ENCODE results near the gene SOAT2.

SOAT2 gene

DNA sequence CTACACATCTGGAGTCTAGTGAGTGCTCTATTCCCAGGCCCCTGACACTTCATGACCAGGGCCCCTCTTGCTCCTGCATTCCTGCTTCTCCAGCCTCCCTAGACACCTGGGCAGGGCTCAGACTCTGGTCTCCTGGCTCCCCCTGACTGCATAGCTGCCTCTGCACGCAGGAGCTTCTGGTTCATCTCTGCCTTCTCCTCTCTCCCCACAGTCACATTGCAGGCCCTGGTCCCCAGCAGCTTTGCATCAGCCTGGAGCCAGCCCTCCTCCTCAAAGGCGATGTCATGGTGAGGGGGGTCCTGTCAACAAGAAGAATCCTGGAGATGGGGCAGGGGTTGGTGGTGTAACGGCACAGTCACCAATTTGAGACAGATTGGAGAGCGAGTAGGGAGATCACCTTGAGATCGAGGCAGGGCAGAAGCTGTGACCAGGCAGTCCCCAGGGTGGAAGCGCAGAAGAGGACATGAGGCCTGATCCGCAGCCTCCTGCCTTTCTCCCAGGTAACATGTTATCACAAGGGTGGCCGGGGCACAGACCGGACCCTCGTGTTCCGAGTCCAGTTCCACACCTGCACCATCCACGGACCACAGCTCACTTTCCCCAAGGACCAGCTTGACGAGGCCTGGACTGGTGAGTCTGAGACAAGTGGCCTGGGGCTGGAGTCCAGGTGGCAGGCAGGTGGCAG lies 45.3 kb upstream of the SOAT2 start:
- TF ChIP-seq, protein P1, sequence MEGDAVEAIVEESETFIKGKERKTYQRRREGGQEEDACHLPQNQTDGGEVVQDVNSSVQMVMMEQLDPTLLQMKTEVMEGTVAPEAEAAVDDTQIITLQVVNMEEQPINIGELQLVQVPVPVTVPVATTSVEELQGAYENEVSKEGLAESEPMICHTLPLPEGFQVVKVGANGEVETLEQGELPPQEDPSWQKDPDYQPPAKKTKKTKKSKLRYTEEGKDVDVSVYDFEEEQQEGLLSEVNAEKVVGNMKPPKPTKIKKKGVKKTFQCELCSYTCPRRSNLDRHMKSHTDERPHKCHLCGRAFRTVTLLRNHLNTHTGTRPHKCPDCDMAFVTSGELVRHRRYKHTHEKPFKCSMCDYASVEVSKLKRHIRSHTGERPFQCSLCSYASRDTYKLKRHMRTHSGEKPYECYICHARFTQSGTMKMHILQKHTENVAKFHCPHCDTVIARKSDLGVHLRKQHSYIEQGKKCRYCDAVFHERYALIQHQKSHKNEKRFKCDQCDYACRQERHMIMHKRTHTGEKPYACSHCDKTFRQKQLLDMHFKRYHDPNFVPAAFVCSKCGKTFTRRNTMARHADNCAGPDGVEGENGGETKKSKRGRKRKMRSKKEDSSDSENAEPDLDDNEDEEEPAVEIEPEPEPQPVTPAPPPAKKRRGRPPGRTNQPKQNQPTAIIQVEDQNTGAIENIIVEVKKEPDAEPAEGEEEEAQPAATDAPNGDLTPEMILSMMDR (IDR thresholded peaks at IDR 0.05; ENCODE audit: insufficient read depth, low read depth, low read length, missing control alignments), result no peak
- no peak overlapping the region for H3K4me3 ChIP-seq (ENCODE audit: low read length)
- DNase-seq (ENCODE audit: low read depth), result no peak

DNA sequence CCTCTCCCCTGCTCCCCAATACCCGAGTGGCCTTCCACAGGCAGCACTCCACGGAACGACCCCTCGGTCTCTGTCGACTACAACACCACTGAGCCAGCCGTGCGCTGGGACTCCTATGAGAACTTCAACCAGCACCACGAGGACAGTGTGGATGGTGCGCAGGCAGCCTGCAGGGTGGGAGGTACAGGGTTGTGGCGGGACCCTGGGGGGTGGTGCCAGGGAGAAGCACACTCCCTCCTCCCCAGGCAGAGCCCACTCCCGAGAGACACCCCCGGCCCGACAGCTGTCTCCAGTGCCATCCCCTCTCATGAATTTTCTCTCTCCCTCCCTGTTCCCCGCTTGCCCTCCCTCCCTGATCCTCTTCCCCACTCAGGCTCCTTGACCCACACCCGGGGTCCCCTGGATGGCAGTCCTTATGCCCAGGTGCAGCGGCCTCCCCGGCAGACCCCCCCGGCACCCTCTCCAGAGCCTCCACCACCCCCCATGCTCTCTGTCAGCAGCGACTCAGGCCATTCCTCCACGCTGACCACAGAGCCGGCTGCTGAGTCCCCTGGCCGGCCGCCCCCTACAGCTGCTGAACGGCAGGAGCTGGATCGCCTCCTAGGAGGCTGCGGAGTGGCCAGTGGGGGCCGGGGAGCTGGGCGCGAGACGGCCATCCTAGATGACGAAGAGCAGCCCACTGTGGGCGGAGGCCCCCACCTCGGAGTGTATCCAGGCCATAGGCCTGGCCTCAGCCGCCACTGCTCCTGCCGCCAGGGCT lies 44.4 kb upstream of the SOAT2 start:
- no peak for DNase-seq (ENCODE audit: low read depth)
- no peak overlapping the region for H3K4me3 ChIP-seq (ENCODE audit: low read length)
- TF ChIP-seq, protein P1 (IDR thresholded peaks at IDR 0.05; ENCODE audit: insufficient read depth, low read depth, low read length, missing control alignments), result no peak

DNA sequence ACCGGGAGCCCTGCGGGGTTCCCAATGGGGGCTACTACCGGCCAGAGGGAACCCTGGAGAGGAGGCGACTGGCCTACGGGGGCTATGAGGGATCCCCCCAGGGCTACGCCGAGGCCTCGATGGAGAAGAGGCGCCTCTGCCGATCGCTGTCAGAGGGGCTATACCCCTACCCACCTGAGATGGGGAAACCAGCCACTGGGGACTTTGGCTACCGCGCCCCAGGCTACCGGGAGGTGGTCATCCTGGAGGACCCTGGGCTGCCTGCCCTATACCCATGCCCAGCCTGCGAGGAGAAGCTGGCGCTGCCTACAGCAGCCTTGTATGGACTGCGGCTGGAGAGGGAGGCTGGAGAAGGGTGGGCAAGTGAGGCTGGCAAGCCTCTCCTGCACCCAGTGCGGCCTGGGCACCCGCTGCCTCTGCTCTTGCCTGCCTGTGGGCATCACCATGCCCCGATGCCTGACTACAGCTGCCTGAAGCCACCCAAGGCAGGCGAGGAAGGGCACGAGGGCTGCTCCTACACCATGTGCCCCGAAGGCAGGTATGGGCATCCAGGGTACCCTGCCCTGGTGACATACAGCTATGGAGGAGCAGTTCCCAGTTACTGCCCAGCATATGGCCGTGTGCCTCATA lies 43.7 kb upstream of the SOAT2 start:
- TF ChIP-seq, protein P1 (IDR thresholded peaks at IDR 0.05; ENCODE audit: insufficient read depth, low read depth, low read length, missing control alignments), result no peak
- H3K4me3 ChIP-seq (ENCODE audit: low read length), result no peak overlapping the region
- DNase-seq (ENCODE audit: low read depth), result no peak

DNA sequence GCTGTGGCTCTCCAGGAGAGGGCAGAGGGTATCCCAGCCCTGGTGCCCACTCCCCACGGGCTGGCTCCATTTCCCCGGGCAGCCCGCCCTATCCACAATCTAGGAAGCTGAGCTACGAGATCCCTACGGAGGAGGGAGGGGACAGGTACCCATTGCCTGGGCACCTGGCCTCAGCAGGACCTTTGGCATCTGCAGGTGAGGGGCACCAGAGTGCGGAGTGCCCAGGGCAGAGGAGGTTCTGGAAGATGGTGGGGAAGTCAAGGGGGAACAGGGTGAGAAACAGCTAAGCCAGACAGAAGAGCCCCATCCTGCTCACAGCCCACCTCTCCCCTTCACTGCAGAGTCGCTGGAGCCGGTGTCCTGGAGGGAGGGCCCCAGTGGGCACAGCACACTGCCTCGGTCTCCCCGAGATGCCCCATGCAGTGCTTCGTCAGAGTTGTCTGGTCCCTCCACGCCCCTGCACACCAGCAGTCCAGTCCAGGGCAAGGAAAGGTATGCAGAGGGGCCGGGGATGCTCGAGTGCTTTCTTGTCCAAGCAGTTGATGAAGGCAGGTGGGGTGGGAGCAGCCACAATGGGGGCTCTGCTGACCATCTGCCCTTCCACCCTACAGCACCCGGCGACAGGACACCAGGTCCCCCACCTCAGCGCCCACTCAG lies 43.1 kb upstream of the SOAT2 start:
- H3K4me3 ChIP-seq (ENCODE audit: low read length), result no peak overlapping the region
- TF ChIP-seq, protein P1 (IDR thresholded peaks at IDR 0.05; ENCODE audit: insufficient read depth, low read depth, low read length, missing control alignments), result no peak
- no peak for DNase-seq (ENCODE audit: low read depth)

DNA sequence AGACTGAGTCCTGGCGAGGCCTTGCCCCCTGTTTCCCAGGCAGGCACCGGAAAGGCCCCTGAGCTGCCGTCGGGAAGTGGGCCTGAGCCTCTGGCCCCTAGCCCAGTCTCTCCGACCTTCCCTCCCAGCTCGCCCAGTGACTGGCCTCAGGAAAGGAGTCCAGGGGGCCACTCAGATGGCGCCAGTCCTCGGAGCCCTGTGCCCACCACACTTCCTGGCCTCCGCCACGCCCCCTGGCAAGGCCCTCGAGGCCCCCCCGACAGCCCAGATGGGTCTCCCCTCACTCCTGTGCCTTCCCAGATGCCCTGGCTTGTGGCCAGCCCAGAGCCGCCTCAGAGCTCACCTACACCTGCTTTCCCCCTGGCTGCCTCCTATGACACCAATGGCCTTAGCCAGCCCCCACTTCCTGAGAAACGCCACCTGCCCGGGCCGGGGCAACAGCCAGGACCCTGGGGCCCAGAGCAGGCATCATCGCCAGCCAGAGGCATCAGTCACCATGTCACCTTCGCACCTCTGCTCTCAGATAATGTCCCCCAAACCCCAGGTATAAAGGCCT lies 42.5 kb upstream of the SOAT2 start:
- TF ChIP-seq, protein P1 (IDR thresholded peaks at IDR 0.05; ENCODE audit: insufficient read depth, low read depth, low read length, missing control alignments), result no peak
- no peak for DNase-seq (ENCODE audit: low read depth)
- no peak overlapping the region for H3K4me3 ChIP-seq (ENCODE audit: low read length)

DNA sequence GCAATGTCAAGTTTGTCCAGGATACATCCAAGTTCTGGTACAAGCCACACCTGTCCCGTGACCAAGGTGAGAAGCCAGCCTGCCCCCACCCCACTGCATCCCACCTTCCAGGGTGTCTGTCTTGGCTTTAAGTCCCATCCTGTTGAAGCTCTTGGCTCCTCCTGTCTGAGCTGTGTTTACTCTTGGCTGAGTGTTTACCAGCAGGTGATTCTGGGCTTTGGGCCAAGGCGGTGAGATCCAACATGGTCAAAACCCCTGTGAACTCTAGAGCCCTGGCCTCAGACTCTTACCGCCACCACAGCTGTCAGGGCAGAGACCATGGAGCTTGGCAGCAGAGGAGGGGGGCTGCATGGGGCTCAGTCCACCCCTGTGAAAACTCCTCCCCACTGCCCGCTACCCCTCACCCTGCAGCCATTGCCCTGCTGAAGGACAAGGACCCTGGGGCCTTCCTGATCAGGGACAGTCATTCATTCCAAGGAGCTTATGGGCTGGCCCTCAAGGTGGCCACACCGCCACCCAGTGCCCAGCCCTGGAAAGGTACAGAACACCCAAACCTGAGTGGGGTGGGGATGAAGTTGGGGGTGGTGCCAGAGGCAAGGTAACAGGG lies 41.8 kb upstream of the SOAT2 start:
- DNase-seq (ENCODE audit: low read depth), result no peak
- no peak overlapping the region for H3K4me3 ChIP-seq (ENCODE audit: low read length)
- TF ChIP-seq, protein P1 (IDR thresholded peaks at IDR 0.05; ENCODE audit: insufficient read depth, low read depth, low read length, missing control alignments), result peak; percentile 47
